Cerebellar cortex (tissue), 1 donor: ENCODE data around the gene FBXL19.
A peak's percentile ranks its signal among the peaks of the same experiment; 100 is the strongest.
"Not testable (repeated sequence)": the region's sequence is repeated elsewhere in the genome, so short reads cannot be mapped to it uniquely, and the experiment has no call there.

Source experiments
- DNase-seq: peaks from one replicate; pipeline ENCODE4 v3.0.0-alpha.2; 2015; ENCODE audit warnings: low spot score

FBXL19 gene

GRCh38 chr16:30921748-30922419, 1.5 kb upstream of the FBXL19 start:
- DNase-seq: peak; percentile 86

GRCh38 chr16:30922420-30922959, 882 bp upstream of the FBXL19 start:
- DNase-seq: peak; percentile 100

GRCh38 chr16:30922960-30923535, 324 bp upstream of the FBXL19 start:
- DNase-seq: peak; percentile 100

GRCh38 chr16:30924076-30924912, 922 bp downstream of the FBXL19 start:
- DNase-seq: no peak

- DNase-seq: no peak
Measured at GRCh38 chr16:30924913-30925631, 1.7 kb downstream of the FBXL19 start.

- no peak for DNase-seq
Measured at GRCh38 chr16:30925632-30925987, 2.2 kb downstream of the FBXL19 start.

GRCh38 chr16:30925995-30926811, 2.8 kb downstream of the FBXL19 start:
- no peak for DNase-seq

- DNase-seq: no peak
Measured at GRCh38 chr16:30926937-30927788, 3.8 kb downstream of the FBXL19 start.

GRCh38 chr16:30927789-30928378, 4.5 kb downstream of the FBXL19 start:
- peak; percentile 96 for DNase-seq

- DNase-seq: no peak
Measured at GRCh38 chr16:30928390-30928789, 5.0 kb downstream of the FBXL19 start.

GRCh38 chr16:30929167-30929566, 5.8 kb downstream of the FBXL19 start:
- DNase-seq: no peak

- no peak for DNase-seq
Measured at GRCh38 chr16:30930160-30930571, 6.8 kb downstream of the FBXL19 start.

GRCh38 chr16:30931068-30931650, 7.8 kb downstream of the FBXL19 start:
- DNase-seq: no peak

- peak; percentile 69 for DNase-seq
Measured at GRCh38 chr16:30934827-30935557, 11.6 kb downstream of the FBXL19 start.

GRCh38 chr16:30937692-30938091, 14.3 kb downstream of the FBXL19 start:
- no peak for DNase-seq

GRCh38 chr16:30939571-30939970, 16.2 kb downstream of the FBXL19 start:
- not testable (repeated sequence) for DNase-seq

- peak; percentile 76 for DNase-seq
Measured at GRCh38 chr16:30941600-30942425, 18.4 kb downstream of the FBXL19 start.

GRCh38 chr16:30942426-30942806, 19.0 kb downstream of the FBXL19 start:
- DNase-seq: no peak
